ENCODE measurements around the gene PCDH10. TPM values are rescaled to one million over a fixed set of nuclear protein-coding genes. Genes with fewer than 3 reads are reported as not detected.

The PCDH10 gene
- total and polyA plus RNA-seq, 2 of the 8 experiments (the other 6 are each of a cell fraction or from before 2014, with no cell fraction given) = 2.2 to 10.0 TPM

- H3K9me3 ChIP-seq (ENCODE audit: insufficient read depth in 2 of 2, low read depth in 1 of 2, low read length in 1 of 2) = no peaks in the 10 kb centered on the region
- H3K4ac ChIP-seq (replicated peaks; ENCODE audit: insufficient read length, low read depth, low read length) = no peak overlapping the region
- TF ChIP-seq CTBP2 (IDR thresholded peaks at IDR 0.05; ENCODE audit: borderline replicate concordance, insufficient read depth, insufficient read length, low read length) = no peak
- peak; percentile 23 for TF ChIP-seq EZH2 (IDR thresholded peaks at IDR 0.05; ENCODE audit: low read depth, low read length, severe bottlenecking)
- no peak overlapping the region for H2AK5ac ChIP-seq (ENCODE audit: low read depth, low read length)
- 0 out of 2 replicates have a peak overlapping the region, but pooled peaks have one; percentile 97 for H2BK15ac ChIP-seq (ENCODE audit: low read length)
- peak overlapping the region; percentile 58 to 67 (median 64) for H3K4me3 ChIP-seq (ENCODE audit: extremely low read depth in 1 of 4, insufficient read depth in 2 of 4, low read depth in 3 of 4, low read length in 4 of 4)
- no peak overlapping the region for H2BK12ac ChIP-seq (ENCODE audit: low read depth, low read length)
- H3K4me1 ChIP-seq (replicated peaks in 1 of 4; ENCODE audit: control insufficient read depth in 3 of 4, insufficient read depth in 4 of 4, low read length in 3 of 4) = peaks cover 5 to 17% (median 15%) of the 10 kb centered on the region in 4 experiments
- no peaks in the 10 kb centered on the region for H3K79me2 ChIP-seq (ENCODE audit: control insufficient read depth in 1 of 2, insufficient read depth in 2 of 2, low read length in 2 of 2)
- peaks cover 58% of the 10 kb centered on the region for H3K23me2 ChIP-seq (ENCODE audit: low read depth, low read length)
- ChIA-PET POLR2A (ENCODE audit: partially characterized antibody) (interaction anchor here (0.6 to 1.8 kb wide), 7 partner anchors 13 to 389 kb away, joined by 3 to 7 read pairs (median 3); no protein-coding TSS in a partner anchor), CTCF (ENCODE audit: partially characterized antibody) (interaction anchor here (0.7 to 2.5 kb wide), 6 partner anchors 13 to 685 kb away, joined by 3 to 11 read pairs (median 4); no protein-coding TSS in a partner anchor)
- no peak overlapping the region for H4K5ac ChIP-seq (ENCODE audit: insufficient read length, low read depth, low read length)
- no peak for DNase-seq (ENCODE audit: low read depth in 1 of 2, low spot score in 2 of 2)
- H3K18ac ChIP-seq (ENCODE audit: extremely low read depth, low read length) = no peak overlapping the region
- peak overlapping the region; percentile 58 for H3K14ac ChIP-seq (ENCODE audit: insufficient read length)
- no peak overlapping the region for H3K9ac ChIP-seq (replicated peaks in 1 of 4; ENCODE audit: extremely low read depth in 1 of 4, low read depth in 3 of 4, low read length in 3 of 4)
- H3K79me1 ChIP-seq (ENCODE audit: low read depth, low read length) = no peaks in the 10 kb centered on the region
- H4K91ac ChIP-seq (replicated peaks; ENCODE audit: insufficient read length, low read length) = no peak overlapping the region
- H3K27ac ChIP-seq (ENCODE audit: low read depth, low read length) = no peak overlapping the region
- no peak overlapping the region for H2BK120ac ChIP-seq (replicated peaks; ENCODE audit: low read depth, low read length)
- H4K20me1 ChIP-seq (replicated peaks in 1 of 2; ENCODE audit: control insufficient read depth in 1 of 2, insufficient read depth in 2 of 2, low read length in 2 of 2) = peaks cover 3 to 5% of the 10 kb centered on the region in 2 experiments
- WGBS, 2 experiments (ENCODE audit: extremely low coverage in 1 of 2, insufficient coverage in 1 of 2, insufficient read length in 1 of 2, insufficient replicate concordance in 2 of 2, low coverage in 1 of 2, low lambda C conversion rate in 2 of 2, missing lambda C conversion rate in 1 of 2) = 5% methylated on average over 17 of the region's 17 CpGs; no CpG with 5 or more reads in 1 of the 2 experiments
- peak overlapping the region; percentile 99 for H3K4me2 ChIP-seq (ENCODE audit: insufficient read depth in 1 of 2, low read depth in 2 of 2, low read length in 2 of 2)
- H3K36me3 ChIP-seq (ENCODE audit: control insufficient read depth in 2 of 4, insufficient read depth in 4 of 4, low read length in 3 of 4) = no peaks in the 10 kb centered on the region
- H3K56ac ChIP-seq (replicated peaks; ENCODE audit: insufficient read length, low read depth, low read length) = no peak overlapping the region
- H4K8ac ChIP-seq (ENCODE audit: extremely low read depth, insufficient read depth, low read length) = no peak overlapping the region
- 0 out of 2 replicates have a peak overlapping the region, but pooled peaks have one; percentile 78 for H2AFZ ChIP-seq (ENCODE audit: low read length)
- no peak overlapping the region for H2BK5ac ChIP-seq (ENCODE audit: low read depth, low read length)
- H2BK20ac ChIP-seq (ENCODE audit: low read length) = no peak overlapping the region
- peaks cover 45 to 69% (median 63%) of the 10 kb centered on the region in 4 experiments; a peak in 6 of 7 replicates for H3K27me3 ChIP-seq (replicated peaks in 1 of 4; ENCODE audit: control insufficient read depth in 3 of 4, extremely low read depth in 1 of 4, insufficient read depth in 3 of 4, low read length in 3 of 4)
- no peak for FAIRE-seq
- H3K23ac ChIP-seq (ENCODE audit: insufficient read length) = no peak overlapping the region
These were observed 908 bp downstream of the PCDH10 start for GRCh38 chr4:133149932-133150471.

Data from H1 (cell line).